ENCODE measurements around the gene UROS.

- no peak for TF ChIP-seq CTCF (conservative IDR thresholded peaks at IDR 0.05 in 1 of 2, IDR thresholded peaks at IDR 0.05 in 1 of 2; ENCODE audit: low read depth in 1 of 2, low read length in 2 of 2)
- no peak for TF ChIP-seq EZH2 (IDR thresholded peaks at IDR 0.05; ENCODE audit: low read length, missing control alignments)
Observed at GRCh38 chr10:125756196-125756595, 66.9 kb downstream of the UROS start.

Measured in fibroblast of lung (primary cell).